Stimulated activated CD4-positive, alpha-beta T cell treated with anti-CD3 and anti-CD28 coated beads, Interleukin-2, amount 100 ng/mL, for 24 hours (primary cell): ENCODE results near the gene USH1C.

ENCODE experiments used
- DNase-seq, 2 donors: peaks; one replicate each; pipeline ENCODE4 v3.0.0-alpha.2; 2020

USH1C gene

DNA sequence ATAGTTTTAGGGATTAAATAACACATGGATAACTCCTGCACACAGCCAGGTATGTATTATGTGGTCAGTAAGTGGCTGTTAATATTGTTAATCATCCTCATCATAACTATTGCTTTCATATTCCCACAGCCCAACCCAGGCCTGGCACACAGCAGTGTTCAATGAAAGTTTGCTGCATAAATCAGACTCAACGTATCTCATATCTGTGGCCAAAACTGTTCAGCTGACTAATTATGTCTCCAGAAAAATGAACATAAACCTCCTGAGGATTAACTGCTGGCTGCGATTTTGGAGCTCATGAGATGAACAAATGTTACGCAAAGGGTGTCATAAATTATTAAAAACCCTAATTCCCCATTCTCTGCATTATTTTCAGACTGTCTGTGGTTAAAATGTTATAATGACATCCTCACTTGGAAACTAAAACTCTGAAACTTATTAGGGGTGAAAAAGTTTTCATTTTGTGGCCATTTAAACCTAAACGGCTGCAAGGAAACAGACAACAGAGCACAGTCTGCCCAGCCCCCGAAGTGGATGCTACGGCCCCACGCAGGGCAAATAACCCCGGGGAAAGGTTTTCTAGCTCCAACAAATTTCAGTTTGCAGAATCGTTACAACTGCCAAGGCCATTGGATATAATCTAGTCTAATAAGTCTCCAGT lies 84.8 kb downstream of the USH1C start:
- no peak for DNase-seq

- no peak for DNase-seq
Observed at GRCh38 chr11:17458268-17458667, 85.9 kb downstream of the USH1C start.

DNA sequence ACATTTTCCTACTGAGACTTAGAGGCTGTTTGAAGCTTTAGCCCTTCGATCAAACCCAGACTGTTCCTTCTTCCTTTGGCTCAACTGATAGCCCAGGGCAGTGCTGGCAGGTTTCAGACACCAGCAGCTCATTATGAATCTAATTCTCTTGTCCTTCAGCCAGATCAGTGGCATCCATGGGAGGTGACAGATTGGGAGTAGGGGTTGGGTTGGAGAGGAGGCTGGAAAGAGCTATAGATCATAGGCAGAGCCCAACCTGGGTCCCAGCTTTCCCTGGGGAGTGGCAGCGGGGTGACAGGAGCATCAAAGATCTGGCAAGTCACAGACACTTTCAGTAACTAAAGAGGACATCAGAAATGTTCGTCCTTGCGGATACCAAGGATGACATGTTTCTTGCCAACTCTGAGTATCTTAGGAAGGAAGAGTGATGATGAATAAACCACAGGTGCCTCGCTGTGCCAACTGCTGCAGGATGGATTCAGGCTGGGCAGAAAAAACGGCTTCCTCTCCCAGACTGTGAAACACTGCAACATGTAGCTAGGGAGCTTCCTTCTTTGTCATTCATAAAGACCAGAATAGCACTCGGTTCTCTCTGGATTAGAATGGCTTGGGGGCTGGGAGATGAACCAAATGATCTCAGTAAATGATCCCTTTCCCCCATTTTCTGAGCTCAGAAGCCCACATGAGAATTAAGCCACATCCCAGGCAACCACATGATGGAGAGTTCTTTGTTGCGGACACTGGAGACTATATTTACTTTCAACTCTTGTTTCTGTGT lies 86.6 kb downstream of the USH1C start:
- no peak for DNase-seq

GRCh38 chr11:17452668-17453067 lies 91.5 kb downstream of the USH1C start:
- DNase-seq, result no peak

- DNase-seq, result no peak
Observed at GRCh38 chr11:17449158-17449557, 95.1 kb downstream of the USH1C start.

DNA sequence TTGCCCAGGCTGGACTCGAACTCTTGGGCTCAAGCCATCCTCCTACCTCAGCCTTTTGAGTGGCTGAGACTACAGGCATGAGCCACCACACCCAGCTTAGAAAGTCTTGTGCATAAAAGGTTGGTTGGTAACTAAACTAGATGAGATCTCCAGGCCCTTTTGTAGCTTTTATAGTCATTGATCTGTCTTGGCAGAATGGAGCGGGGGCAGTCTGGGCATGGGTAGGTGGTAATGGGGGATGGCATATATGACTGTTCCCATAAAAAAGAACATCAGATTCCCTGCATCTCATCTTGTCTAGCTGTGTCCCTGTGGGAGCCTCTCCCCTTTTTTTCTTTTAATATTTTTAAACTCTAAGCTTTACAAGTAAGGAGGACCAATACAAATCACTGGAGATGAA lies 97.7 kb downstream of the USH1C start:
- DNase-seq, result no peak

DNA sequence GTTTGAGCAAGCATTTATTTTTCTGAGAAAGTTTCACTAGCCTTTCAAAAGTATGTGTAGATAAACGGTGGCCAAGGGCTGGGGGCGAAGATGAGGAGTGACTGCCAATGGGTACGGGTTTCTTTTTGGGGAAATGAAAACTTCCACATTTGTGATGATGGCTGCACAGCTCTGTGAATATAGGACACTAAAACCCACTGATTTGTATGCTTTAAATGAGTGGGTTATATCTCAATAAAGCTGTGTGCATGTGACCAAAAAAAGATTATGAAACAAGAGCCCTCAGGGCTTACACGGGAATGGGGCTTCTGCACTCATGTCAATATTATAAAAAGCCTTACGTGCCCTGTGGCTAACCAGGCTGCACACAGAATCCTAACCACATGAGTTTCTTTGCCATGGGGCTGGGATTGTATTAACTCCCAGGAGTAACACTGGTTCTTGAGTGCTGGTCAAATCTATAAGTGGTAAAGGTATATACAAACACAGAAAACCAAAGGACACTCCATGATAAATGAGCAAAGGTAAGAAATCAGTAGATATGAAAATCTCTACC lies 98.9 kb downstream of the USH1C start:
- no peak for DNase-seq

GRCh38 chr11:17443926-17444690 lies 100.1 kb downstream of the USH1C start:
- DNase-seq, result no peak
